Spleen (tissue), 7 donors: ENCODE results near the gene SLC25A34.

Experiments
- CTCF ChIP-seq, 11 experiments: fragments of 200-600 bp in 7 of 11; fragments of 450-650 bp in 4 of 11; sonication (generic) in 4 of 11; IDR thresholded peaks in 8 of 11; conservative IDR thresholded peaks in 3 of 11; 1 replicate in 7 of 11; 2 replicates in 4 of 11; pipeline versions ENCODE4 v1.4.0 to v1.8.0; 2016 to 2021; ENCODE audit warnings: antibody characterized with exemption in 11 of 11, inconsistent platforms in 4 of 11, mild to moderate bottlenecking in 1 of 11
- POLR2A ChIP-seq, 3 donors: fragments of 450-650 bp; IDR thresholded peaks; one replicate each; pipeline ENCODE4 v1.5.1; 2017; ENCODE audit warnings: antibody characterized with exemption in 3 of 3, mild to moderate bottlenecking in 1 of 3
- POLR2AphosphoS5 ChIP-seq, 3 donors: sonication (generic); formaldehyde crosslinking; IDR thresholded peaks; one replicate each; pipeline ENCODE4 v1.5.1; 2017; ENCODE audit warnings: antibody characterized with exemption in 3 of 3
- donor health status: DM: no; HTN: no; CAD: no; lungs with moderate emphysema.
- donor health status: DM: no; HTN: no; CAD: no.
- donor health status: DM: no; HTN: no; CAD: no.

DNA sequence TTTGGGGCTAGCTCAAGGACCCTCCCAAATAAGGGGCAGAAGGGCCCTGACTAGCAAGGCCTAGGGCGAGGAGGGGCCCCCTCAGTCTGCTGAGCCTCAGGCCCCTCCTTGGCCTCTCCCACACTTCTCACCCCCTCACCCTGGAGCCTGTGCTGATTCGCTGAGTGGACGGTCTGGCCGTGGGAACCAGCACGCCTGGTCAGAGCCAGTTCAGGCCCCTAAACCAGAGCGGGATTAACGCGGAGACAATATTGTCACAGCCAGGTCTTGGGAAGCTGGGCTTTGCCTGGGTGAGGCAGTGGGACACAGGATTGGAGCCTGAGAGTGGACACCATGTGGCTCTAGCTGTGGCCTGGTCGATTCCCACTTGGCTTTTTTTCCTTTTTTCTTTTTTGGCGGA, 17.7 kb downstream of the SLC25A34 start:
- TF ChIP-seq POLR2AphosphoS5 (IDR thresholded peaks at IDR 0.05) (no peak), CTCF (IDR thresholded peaks at IDR 0.05 in 8 of 11, conservative IDR thresholded peaks at IDR 0.05 in 3 of 11) (no peak), POLR2A (IDR thresholded peaks at IDR 0.05) (no peak)
